CD8-positive, alpha-beta memory T cell (primary cell): Measurements from ENCODE around the gene IFFO2. TPM values are rescaled to one million over a fixed set of nuclear protein-coding genes. Genes with fewer than 3 reads are reported as not detected.
A peak's percentile ranks its signal among the peaks of the same experiment; 100 is the strongest.

Source experiments
- CTCF ChIA-PET: fragments of 350-600 bp; sonication (Branson Sonifier 250); formaldehyde crosslinking; loops from one replicate; lab custom pipeline; 2021; ENCODE audit warnings: antibody characterized with exemption; lab: Charles Lee
- POLR2A ChIA-PET: fragments of 350-600 bp; sonication (Branson Sonifier 250); formaldehyde crosslinking; loops from one replicate; lab custom pipeline; 2021; ENCODE audit warnings: antibody characterized with exemption; lab: Charles Lee
- DNase-seq, 5 donors: peaks; one replicate each; pipeline versions ENCODE4 v3.0.0 to v3.0.0-alpha.2; 2020 to 2022; ENCODE audit warnings: mixed read lengths in 1 of 5
- H3K27ac ChIP-seq: one replicate; pipeline ENCODE4 v1.7.0; 2013; ENCODE audit warnings: low read depth, mild to moderate bottlenecking, low read length, moderate library complexity
- H3K27me3 ChIP-seq: 2 replicates; pipeline ENCODE4 v1.7.0; 2013; ENCODE audit warnings: low read length, mild to moderate bottlenecking; ENCODE audit not compliant: insufficient read depth, poor library complexity, severe bottlenecking
- H3K36me3 ChIP-seq: 2 replicates; pipeline ENCODE4 v1.7.0; 2013; ENCODE audit warnings: mild to moderate bottlenecking, low read length, moderate library complexity; ENCODE audit not compliant: insufficient read depth
- H3K4me1 ChIP-seq: 2 replicates; pipeline ENCODE4 v1.7.0; 2013; ENCODE audit warnings: mild to moderate bottlenecking, low read length, moderate library complexity; ENCODE audit not compliant: insufficient read depth
- H3K4me3 ChIP-seq: 2 replicates; pipeline ENCODE4 v1.7.0; 2013; ENCODE audit warnings: mild to moderate bottlenecking, low read length
- H3K9me3 ChIP-seq: 2 replicates; pipeline ENCODE4 v1.7.0; 2013; ENCODE audit warnings: mild to moderate bottlenecking, low read length
- H3K27ac Mint-ChIP-seq, 8 donors: one replicate each; pipeline ENCODE4 v1.8.0; 2020 to 2021; ENCODE audit warnings: mixed read lengths in 8 of 8, mild to moderate bottlenecking in 6 of 8, inconsistent platforms in 3 of 8, moderate library complexity in 3 of 8
- H3K27me3 Mint-ChIP-seq, 2 donors: one replicate each; pipeline ENCODE4 v1.8.0; 2020 to 2021; ENCODE audit warnings: mixed read lengths in 2 of 2, mild to moderate bottlenecking in 1 of 2, moderate library complexity in 1 of 2
- H3K36me3 Mint-ChIP-seq, 3 donors: one replicate each; pipeline ENCODE4 v1.8.0; 2020 to 2021; ENCODE audit warnings: mixed read lengths in 3 of 3, inconsistent platforms in 1 of 3, mild to moderate bottlenecking in 1 of 3
- H3K4me1 Mint-ChIP-seq, 3 donors: one replicate each; pipeline ENCODE4 v1.8.0; 2020 to 2021; ENCODE audit warnings: mixed read lengths in 3 of 3, inconsistent platforms in 1 of 3, mild to moderate bottlenecking in 1 of 3
- H3K4me3 Mint-ChIP-seq, 7 donors: one replicate each; pipeline ENCODE4 v1.8.0; 2020 to 2021; ENCODE audit warnings: mixed read lengths in 7 of 7, mild to moderate bottlenecking in 6 of 7, moderate library complexity in 4 of 7, inconsistent platforms in 2 of 7
- H3K9me3 Mint-ChIP-seq, 5 donors: one replicate each; pipeline ENCODE4 v1.8.0; 2020 to 2022; ENCODE audit warnings: mixed read lengths in 5 of 5, mild to moderate bottlenecking in 3 of 5, moderate library complexity in 2 of 5, inconsistent platforms in 1 of 5
- polyA plus RNA-seq: library from polyadenylated mRNA; unstranded; fragments of 300-500 nt; fragmentation: Illumina TruSeq; gene quantifications from one replicate; pipeline ENCODE4 v1.2.3, GENCODE V29; 2021
- total RNA-seq, 2 experiments: library from RNA; stranded (reverse); gene quantifications; one replicate each; pipeline ENCODE4 v1.2.3, GENCODE V29; 2021

Gene IFFO2
- total and polyA plus RNA-seq, 3 experiments from 2014 or later: 3.2 to 37.7 (median 33.1) TPM

- H3K4me3 Mint-ChIP-seq: peak overlapping the region; percentile 76 to 95 (median 82)
- peaks cover 0 to 4% (median 3%) of the 10 kb centered on the region in 3 donors for H3K36me3 Mint-ChIP-seq
- H3K27me3 ChIP-seq: no peaks in the 10 kb centered on the region
- ChIA-PET CTCF (interaction anchor here (1.4 to 6.5 kb wide), 10 partner anchors 13 to 46 kb away, joined by 3 to 88 read pairs (median 20); partner anchors contain the start of genes ALDH4A1 and IFFO2), POLR2A (interaction anchor here (0.6 to 8.0 kb wide), 6 partner anchors 12 to 35 kb away, joined by 3 to 110 read pairs (median 4); partner anchors contain the start of gene IFFO2)
- H3K27ac Mint-ChIP-seq: peak overlapping the region; percentile 84 to 99 (median 98)
- peak overlapping the region; percentile 76 for H3K27ac ChIP-seq
- peak; percentile 74 to 91 (median 77) for DNase-seq
- no peaks in the 10 kb centered on the region for H3K9me3 ChIP-seq
- H3K4me1 ChIP-seq: peaks cover 86% of the 10 kb centered on the region
- no peaks in the 10 kb centered on the region for H3K36me3 ChIP-seq
- H3K4me1 Mint-ChIP-seq: peaks cover 80 to 97% (median 83%) of the 10 kb centered on the region in 3 donors
- no peaks in the 10 kb centered on the region for H3K9me3 Mint-ChIP-seq
- H3K4me3 ChIP-seq: peak overlapping the region; percentile 67
- H3K27me3 Mint-ChIP-seq: peaks cover 0 to 4% of the 10 kb centered on the region in 2 donors
Observed at GRCh38 chr1:18926315-18927081, 30.0 kb downstream of the IFFO2 start.

- Mint-ChIP-seq H3K4me1 (peaks cover 71 to 88% (median 72%) of the 10 kb centered on the region in 3 donors), H3K27ac (peak overlapping the region; percentile 82 to 98 (median 90)), H3K9me3 (no peaks in the 10 kb centered on the region), H3K27me3 (peaks cover 0 to 2% of the 10 kb centered on the region in 2 donors), H3K36me3 (peaks cover 0 to 11% (median 4%) of the 10 kb centered on the region in 3 donors), H3K4me3 (peak overlapping the region in 6 of 7 donors; percentile 62 to 82 (median 66))
- no peaks in the 10 kb centered on the region for H3K9me3 ChIP-seq
- ChIA-PET POLR2A (interaction anchor here (8.0 kb wide), 1 partner anchor 29 kb away, joined by 110 read pairs; the partner anchor contains the start of gene IFFO2), CTCF (interaction anchor here (4.1 to 6.5 kb wide), 2 partner anchors 12 to 22 kb away, joined by 20 to 88 read pairs; partner anchors contain the start of gene ALDH4A1)
- no peak overlapping the region for H3K27ac ChIP-seq
- no peaks in the 10 kb centered on the region for H3K27me3 ChIP-seq
- DNase-seq: no peak
- H3K4me1 ChIP-seq: peaks cover 85% of the 10 kb centered on the region
- no peak overlapping the region for H3K4me3 ChIP-seq
- peaks cover 7% of the 10 kb centered on the region for H3K36me3 ChIP-seq
Observed at GRCh38 chr1:18925279-18925678, 31.2 kb downstream of the IFFO2 start.

GRCh38 chr1:18924221-18924691 is 32.2 kb downstream of the IFFO2 start:
- Histone ChIP-seq H3K27me3 (no peaks in the 10 kb centered on the region), H3K27ac (no peak overlapping the region), H3K36me3 (peaks cover 7% of the 10 kb centered on the region), H3K4me1 (peaks cover 75% of the 10 kb centered on the region), H3K9me3 (no peaks in the 10 kb centered on the region), H3K4me3 (no peak overlapping the region)
- H3K27ac Mint-ChIP-seq: peak overlapping the region; percentile 64 to 98 (median 86)
- CTCF ChIA-PET: interaction anchor here (1.1 to 6.5 kb wide), 2 partner anchors 11 to 17 kb away, joined by 4 to 88 read pairs; no protein-coding TSS in a partner anchor
- POLR2A ChIA-PET: interaction anchor here (1.0 to 8.0 kb wide), 3 partner anchors 11 to 30 kb away, joined by 3 to 110 read pairs (median 6); partner anchors contain the start of genes ALDH4A1 and IFFO2
- H3K36me3 Mint-ChIP-seq: peaks cover 0 to 20% (median 4%) of the 10 kb centered on the region in 3 donors
- H3K4me1 Mint-ChIP-seq: peaks cover 61 to 77% (median 64%) of the 10 kb centered on the region in 3 donors
- H3K27me3 Mint-ChIP-seq: no peaks in the 10 kb centered on the region
- H3K4me3 Mint-ChIP-seq: peak overlapping the region; percentile 16 to 82 (median 55)
- no peak for DNase-seq
- no peaks in the 10 kb centered on the region for H3K9me3 Mint-ChIP-seq

- Mint-ChIP-seq H3K27me3 (no peaks in the 10 kb centered on the region), H3K9me3 (no peaks in the 10 kb centered on the region), H3K27ac (peak overlapping the region in 7 of 8 donors; percentile 75 to 98 (median 86)), H3K4me3 (peak overlapping the region; percentile 19 to 82 (median 53)), H3K4me1 (peaks cover 56 to 73% (median 60%) of the 10 kb centered on the region in 3 donors), H3K36me3 (peaks cover 0 to 25% (median 4%) of the 10 kb centered on the region in 3 donors)
- no peaks in the 10 kb centered on the region for H3K9me3 ChIP-seq
- H3K27me3 ChIP-seq: no peaks in the 10 kb centered on the region
- no peak overlapping the region for H3K4me3 ChIP-seq
- peaks cover 7% of the 10 kb centered on the region for H3K36me3 ChIP-seq
- no peak overlapping the region for H3K27ac ChIP-seq
- CTCF ChIA-PET: interaction anchor here (1.0 to 6.5 kb wide), 4 partner anchors 10 to 49 kb away, joined by 3 to 88 read pairs (median 10); partner anchors contain the start of gene IFFO2
- DNase-seq: peak in 1 of 5 donors; percentile 29
- POLR2A ChIA-PET: interaction anchor here (0.7 to 8.0 kb wide), 4 partner anchors 10 to 49 kb away, joined by 3 to 110 read pairs (median 4); partner anchors contain the start of genes ALDH4A1 and IFFO2
- H3K4me1 ChIP-seq: peaks cover 70% of the 10 kb centered on the region
Observed at GRCh38 chr1:18923756-18924211, 32.7 kb downstream of the IFFO2 start.

- Histone ChIP-seq H3K27me3 (no peaks in the 10 kb centered on the region), H3K4me3 (no peak overlapping the region), H3K36me3 (peaks cover 9% of the 10 kb centered on the region), H3K27ac (no peak overlapping the region), H3K9me3 (no peaks in the 10 kb centered on the region), H3K4me1 (peaks cover 64% of the 10 kb centered on the region)
- H3K27me3 Mint-ChIP-seq: no peaks in the 10 kb centered on the region
- peak overlapping the region; percentile 75 to 98 (median 88) for H3K27ac Mint-ChIP-seq
- peaks cover 0 to 32% (median 4%) of the 10 kb centered on the region in 3 donors for H3K36me3 Mint-ChIP-seq
- peaks cover 49 to 66% (median 53%) of the 10 kb centered on the region in 3 donors for H3K4me1 Mint-ChIP-seq
- no peaks in the 10 kb centered on the region for H3K9me3 Mint-ChIP-seq
- ChIA-PET POLR2A (interaction anchor here (0.7 to 8.0 kb wide), 4 partner anchors 10 to 50 kb away, joined by 3 to 110 read pairs (median 4); partner anchors contain the start of genes ALDH4A1 and IFFO2), CTCF (interaction anchor here (1.0 to 6.5 kb wide), 7 partner anchors 10 to 52 kb away, joined by 3 to 88 read pairs (median 5); partner anchors contain the start of gene IFFO2)
- DNase-seq: no peak
- H3K4me3 Mint-ChIP-seq: peak overlapping the region; percentile 19 to 82 (median 53)
Observed at GRCh38 chr1:18922848-18923755, 33.4 kb downstream of the IFFO2 start.

GRCh38 chr1:18922319-18922726 is 34.2 kb downstream of the IFFO2 start:
- Histone ChIP-seq H3K9me3 (no peaks in the 10 kb centered on the region), H3K27me3 (no peaks in the 10 kb centered on the region), H3K27ac (no peak overlapping the region), H3K36me3 (peaks cover 15% of the 10 kb centered on the region), H3K4me1 (peaks cover 56% of the 10 kb centered on the region), H3K4me3 (no peak overlapping the region)
- Mint-ChIP-seq H3K4me1 (peaks cover 42 to 58% (median 46%) of the 10 kb centered on the region in 3 donors), H3K4me3 (no peak overlapping the region), H3K36me3 (peaks cover 0 to 39% (median 4%) of the 10 kb centered on the region in 3 donors), H3K9me3 (no peaks in the 10 kb centered on the region), H3K27ac (peak overlapping the region in 3 of 8 donors; percentile 76 to 98 (median 91)), H3K27me3 (no peaks in the 10 kb centered on the region)
- no peak for DNase-seq
- ChIA-PET POLR2A (no interaction called here), CTCF (interaction anchor here (0.9 to 2.8 kb wide), 6 partner anchors 9 to 53 kb away, joined by 3 to 15 read pairs (median 6); no protein-coding TSS in a partner anchor)
